ENCODE results near the gene AHCY. TPM values are rescaled to one million over a fixed set of nuclear protein-coding genes. Genes with fewer than 3 reads are reported as not detected.

The AHCY gene
- total and polyA plus RNA-seq, 2 of the 4 experiments (the other 2 are of a cell fraction), result 138 to 210 TPM

- no TSS peak for BruUV-seq (replicated peaks)
- no peaks in the 10 kb centered on the region for H3K27me3 ChIP-seq (ENCODE audit: control insufficient read depth, insufficient read depth, low read length)
- intact Hi-C loops (cut with micrococcal nuclease) (no loop called here), in situ Hi-C loops (cut with MboI; ENCODE audit: low sequenced_read_pairs) (loop anchor here (5.0 kb wide), 1 partner anchor 59 kb away; no protein-coding TSS in a partner anchor), dilution Hi-C loops (cut with HindIII; ENCODE audit: low sequenced_read_pairs, unreplicated experiment) (no loop called here)
- no peaks in the 10 kb centered on the region; the same call in 1 of the 2 replicates for H3K4me1 ChIP-seq (ENCODE audit: control insufficient read depth, insufficient read depth, low read length)
- no peaks in the 10 kb centered on the region for H4K20me1 ChIP-seq (ENCODE audit: insufficient read depth, low read length)
- no peak overlapping the region for H2AFZ ChIP-seq (replicated peaks; ENCODE audit: low read length, poor library complexity)
- ATAC-seq (ENCODE audit: low read depth), result no peak
- CTCF ChIA-PET, result no interaction called here
- H3K9ac ChIP-seq (ENCODE audit: low read depth, low read length), result no peak overlapping the region
- H3K9me3 ChIP-seq (ENCODE audit: control insufficient read depth, insufficient read depth, low read length), result no peaks in the 10 kb centered on the region
- no peak for TF ChIP-seq SMC3 (IDR thresholded peaks at IDR 0.05; ENCODE audit: low read depth, low read length)
- TF ChIP-seq, protein P1, sequence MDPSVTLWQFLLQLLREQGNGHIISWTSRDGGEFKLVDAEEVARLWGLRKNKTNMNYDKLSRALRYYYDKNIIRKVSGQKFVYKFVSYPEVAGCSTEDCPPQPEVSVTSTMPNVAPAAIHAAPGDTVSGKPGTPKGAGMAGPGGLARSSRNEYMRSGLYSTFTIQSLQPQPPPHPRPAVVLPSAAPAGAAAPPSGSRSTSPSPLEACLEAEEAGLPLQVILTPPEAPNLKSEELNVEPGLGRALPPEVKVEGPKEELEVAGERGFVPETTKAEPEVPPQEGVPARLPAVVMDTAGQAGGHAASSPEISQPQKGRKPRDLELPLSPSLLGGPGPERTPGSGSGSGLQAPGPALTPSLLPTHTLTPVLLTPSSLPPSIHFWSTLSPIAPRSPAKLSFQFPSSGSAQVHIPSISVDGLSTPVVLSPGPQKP (IDR thresholded peaks at IDR 0.05; ENCODE audit: borderline replicate concordance, low read depth, low read length), result no peak
- no peak for TF ChIP-seq RAD21 (IDR thresholded peaks at IDR 0.05; ENCODE audit: low read length)
- no peak for TF ChIP-seq POLR2A (IDR thresholded peaks at IDR 0.05; ENCODE audit: low read depth, low read length)
- no peak for TF ChIP-seq FOS (IDR thresholded peaks at IDR 0.05; ENCODE audit: low read depth, low read length)
- no peak for TF ChIP-seq CHD1 (IDR thresholded peaks at IDR 0.05; ENCODE audit: low read depth, low read length)
- TF ChIP-seq RFX5 (IDR thresholded peaks at IDR 0.05; ENCODE audit: low read depth, low read length), result no peak
- TF ChIP-seq MAZ (IDR thresholded peaks at IDR 0.05; ENCODE audit: borderline replicate concordance, low read depth, low read length), result no peak
- no peak for TF ChIP-seq MAFK (IDR thresholded peaks at IDR 0.05; ENCODE audit: low read depth, low read length)
- TF ChIP-seq RCOR1 (IDR thresholded peaks at IDR 0.05; ENCODE audit: insufficient replicate concordance, low read length), result no peak
- no peak for TF ChIP-seq CTCF (conservative IDR thresholded peaks at IDR 0.05; ENCODE audit: low read depth, low read length)
- TF ChIP-seq CEBPB (IDR thresholded peaks at IDR 0.05; ENCODE audit: low read depth, low read length), result no peak
- TF ChIP-seq NFE2L2 (IDR thresholded peaks at IDR 0.05; ENCODE audit: low read depth, low read length), result no peak
- no peak for TF ChIP-seq MXI1 (IDR thresholded peaks at IDR 0.05; ENCODE audit: borderline replicate concordance, low read depth, low read length)
- no peak for TF ChIP-seq BHLHE40 (IDR thresholded peaks at IDR 0.05; ENCODE audit: low read depth, low read length)
- TF ChIP-seq, protein P2, sequence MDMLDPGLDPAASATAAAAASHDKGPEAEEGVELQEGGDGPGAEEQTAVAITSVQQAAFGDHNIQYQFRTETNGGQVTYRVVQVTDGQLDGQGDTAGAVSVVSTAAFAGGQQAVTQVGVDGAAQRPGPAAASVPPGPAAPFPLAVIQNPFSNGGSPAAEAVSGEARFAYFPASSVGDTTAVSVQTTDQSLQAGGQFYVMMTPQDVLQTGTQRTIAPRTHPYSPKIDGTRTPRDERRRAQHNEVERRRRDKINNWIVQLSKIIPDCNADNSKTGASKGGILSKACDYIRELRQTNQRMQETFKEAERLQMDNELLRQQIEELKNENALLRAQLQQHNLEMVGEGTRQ (IDR thresholded peaks at IDR 0.05; ENCODE audit: low read depth, low read length), result no peak
- no peak overlapping the region for H3K14ac ChIP-seq (replicated peaks; ENCODE audit: low read depth, low read length)
- H3K23ac ChIP-seq (ENCODE audit: low read depth, low read length), result no peak overlapping the region
- no peak overlapping the region for H2BK120ac ChIP-seq (ENCODE audit: low read depth, low read length)
- H2BK15ac ChIP-seq (ENCODE audit: low read depth, low read length), result no peak overlapping the region
- no peak overlapping the region for H4K91ac ChIP-seq (ENCODE audit: insufficient read depth, low read depth, low read length)
- no peaks in the 10 kb centered on the region for H3K79me1 ChIP-seq (ENCODE audit: low read depth in 1 of 2, low read length in 2 of 2)
- DNase-seq, result no peak
- H2AK5ac ChIP-seq (ENCODE audit: low read depth, low read length), result no peak overlapping the region
- no peak overlapping the region for H2AK9ac ChIP-seq (replicated peaks; ENCODE audit: low read depth, low read length, poor library complexity)
- no peak overlapping the region for H2BK5ac ChIP-seq (ENCODE audit: low read depth, low read length, poor library complexity, severe bottlenecking)
- no peak overlapping the region for H3K4me2 ChIP-seq (ENCODE audit: low read depth, low read length)
- no peak overlapping the region for H3K18ac ChIP-seq (ENCODE audit: low read depth, low read length)
- no peak overlapping the region for H3K4ac ChIP-seq (ENCODE audit: low read depth, low read length)
- POLR2A ChIA-PET (ENCODE audit: unreplicated experiment), result no interaction called here
- H3K56ac ChIP-seq (ENCODE audit: extremely low read depth, insufficient read depth, low read length), result no peak overlapping the region
- H3K27ac ChIP-seq (ENCODE audit: insufficient read depth, low read length), result no peak overlapping the region
- H4K8ac ChIP-seq (ENCODE audit: low read depth in 2 of 2, low read length in 2 of 2), result no peak overlapping the region
- H3K9me1 ChIP-seq (ENCODE audit: insufficient read depth, low read length), result 0 out of 2 replicates have a peak, but pooled peaks cover 5% of the 10 kb centered on the region
- no peak overlapping the region for H2BK20ac ChIP-seq (ENCODE audit: low read depth, low read length)
- H3K4me3 ChIP-seq (ENCODE audit: insufficient read depth, low read depth, low read length), result no peak overlapping the region
- WGBS, 2 experiments (ENCODE audit: extremely low coverage in 2 of 2, insufficient read length in 1 of 2), result no CpG with 5 or more reads among the region's 2 CpGs
- H3K36me3 ChIP-seq (ENCODE audit: control insufficient read depth, insufficient read depth, low read length), result no peaks in the 10 kb centered on the region
- no peak overlapping the region for H4K5ac ChIP-seq (ENCODE audit: low read depth, low read length)
Observed at GRCh38 chr20:34251619-34252018, 51.5 kb downstream of the AHCY start.

All from IMR-90 (cell line).